Fibroblast of mammary gland (primary cell): Measurements from ENCODE around the gene DHRS13.
A peak's percentile ranks its signal among the peaks of the same experiment; 100 is the strongest.

Experiments
- DNase-seq: peaks from one replicate; pipeline ENCODE4 v3.0.0-alpha.2; 2010; ENCODE audit warnings: low read depth
- H3K4me3 ChIP-seq: 2 replicates; pipeline ENCODE4 v1.5.1; 2011; ENCODE audit warnings: low read depth, mild to moderate bottlenecking, low read length, moderate library complexity; ENCODE audit not compliant: control insufficient read depth
- TF ChIP-seq, protein P1 (sequence below): conservative IDR thresholded peaks from 2 replicates; pipeline ENCODE4 v1.5.1; 2011; ENCODE audit warnings: low read depth, low read length, inconsistent platforms; ENCODE audit not compliant: control insufficient read depth, insufficient read depth

DHRS13 gene

DNA sequence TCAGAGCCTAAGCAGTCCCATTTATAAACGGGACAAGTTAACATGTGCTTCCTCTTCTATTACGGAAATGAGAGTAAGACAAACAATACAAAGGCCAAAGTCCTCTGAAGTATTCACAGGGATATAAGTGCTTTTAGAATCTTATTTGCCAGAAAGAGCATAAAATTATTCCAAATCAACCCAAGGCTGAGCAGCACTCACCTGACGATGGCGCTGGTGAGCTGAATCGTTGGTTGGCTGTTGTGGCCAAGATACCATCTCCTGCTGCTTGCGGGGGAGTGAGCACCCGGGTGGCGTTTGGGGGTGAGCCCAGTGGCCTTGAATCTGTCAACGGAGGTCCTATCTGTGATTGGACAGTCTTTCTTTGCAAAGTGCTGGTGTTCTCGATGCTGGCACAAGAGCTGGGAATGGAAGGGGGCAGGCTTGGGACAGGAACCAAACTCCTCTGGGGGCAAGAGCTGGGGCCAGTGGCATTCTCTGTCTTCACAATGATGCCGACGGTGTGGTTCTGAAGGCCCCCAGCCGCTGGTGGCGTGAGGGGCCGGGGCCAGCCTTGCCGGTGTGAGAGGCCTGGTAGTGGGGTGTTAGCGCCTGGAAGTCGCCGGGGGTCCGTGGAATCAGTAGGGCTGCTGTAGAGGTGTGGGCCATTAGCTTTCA, 9.5 kb upstream of the DHRS13 start:
- DNase-seq: no peak
- no peak overlapping the region for H3K4me3 ChIP-seq
- TF ChIP-seq, protein P1, sequence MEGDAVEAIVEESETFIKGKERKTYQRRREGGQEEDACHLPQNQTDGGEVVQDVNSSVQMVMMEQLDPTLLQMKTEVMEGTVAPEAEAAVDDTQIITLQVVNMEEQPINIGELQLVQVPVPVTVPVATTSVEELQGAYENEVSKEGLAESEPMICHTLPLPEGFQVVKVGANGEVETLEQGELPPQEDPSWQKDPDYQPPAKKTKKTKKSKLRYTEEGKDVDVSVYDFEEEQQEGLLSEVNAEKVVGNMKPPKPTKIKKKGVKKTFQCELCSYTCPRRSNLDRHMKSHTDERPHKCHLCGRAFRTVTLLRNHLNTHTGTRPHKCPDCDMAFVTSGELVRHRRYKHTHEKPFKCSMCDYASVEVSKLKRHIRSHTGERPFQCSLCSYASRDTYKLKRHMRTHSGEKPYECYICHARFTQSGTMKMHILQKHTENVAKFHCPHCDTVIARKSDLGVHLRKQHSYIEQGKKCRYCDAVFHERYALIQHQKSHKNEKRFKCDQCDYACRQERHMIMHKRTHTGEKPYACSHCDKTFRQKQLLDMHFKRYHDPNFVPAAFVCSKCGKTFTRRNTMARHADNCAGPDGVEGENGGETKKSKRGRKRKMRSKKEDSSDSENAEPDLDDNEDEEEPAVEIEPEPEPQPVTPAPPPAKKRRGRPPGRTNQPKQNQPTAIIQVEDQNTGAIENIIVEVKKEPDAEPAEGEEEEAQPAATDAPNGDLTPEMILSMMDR: peak; percentile 42

GRCh38 chr17:28911411-28912045, 8.6 kb upstream of the DHRS13 start:
- H3K4me3 ChIP-seq: no peak overlapping the region
- TF ChIP-seq, protein P1: no peak
- DNase-seq: no peak

DNA sequence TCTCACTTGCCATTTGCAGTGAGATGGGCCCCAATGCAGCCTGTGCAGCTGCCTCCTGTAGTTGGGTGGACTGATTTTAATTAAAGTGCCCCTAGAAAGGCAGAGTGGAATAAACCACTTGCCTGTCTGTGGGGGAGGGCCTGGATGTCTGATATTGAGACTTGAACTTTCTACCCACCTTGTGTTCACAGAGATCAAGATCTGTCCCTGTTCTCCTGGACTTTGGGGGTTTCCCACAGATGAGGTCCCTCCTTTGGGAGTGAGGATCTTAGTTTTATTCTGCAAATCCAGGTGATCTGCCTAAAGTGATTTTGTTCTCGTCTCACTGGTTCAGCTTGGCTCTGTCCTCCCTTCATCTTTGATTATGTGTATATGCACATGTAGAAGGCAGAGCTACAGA, 7.7 kb upstream of the DHRS13 start:
- H3K4me3 ChIP-seq: no peak overlapping the region
- no peak for DNase-seq
- TF ChIP-seq, protein P1: no peak

GRCh38 chr17:28908640-28909167, 5.8 kb upstream of the DHRS13 start:
- H3K4me3 ChIP-seq: no peak overlapping the region
- TF ChIP-seq, protein P1: no peak
- DNase-seq: peak; percentile 90

DNA sequence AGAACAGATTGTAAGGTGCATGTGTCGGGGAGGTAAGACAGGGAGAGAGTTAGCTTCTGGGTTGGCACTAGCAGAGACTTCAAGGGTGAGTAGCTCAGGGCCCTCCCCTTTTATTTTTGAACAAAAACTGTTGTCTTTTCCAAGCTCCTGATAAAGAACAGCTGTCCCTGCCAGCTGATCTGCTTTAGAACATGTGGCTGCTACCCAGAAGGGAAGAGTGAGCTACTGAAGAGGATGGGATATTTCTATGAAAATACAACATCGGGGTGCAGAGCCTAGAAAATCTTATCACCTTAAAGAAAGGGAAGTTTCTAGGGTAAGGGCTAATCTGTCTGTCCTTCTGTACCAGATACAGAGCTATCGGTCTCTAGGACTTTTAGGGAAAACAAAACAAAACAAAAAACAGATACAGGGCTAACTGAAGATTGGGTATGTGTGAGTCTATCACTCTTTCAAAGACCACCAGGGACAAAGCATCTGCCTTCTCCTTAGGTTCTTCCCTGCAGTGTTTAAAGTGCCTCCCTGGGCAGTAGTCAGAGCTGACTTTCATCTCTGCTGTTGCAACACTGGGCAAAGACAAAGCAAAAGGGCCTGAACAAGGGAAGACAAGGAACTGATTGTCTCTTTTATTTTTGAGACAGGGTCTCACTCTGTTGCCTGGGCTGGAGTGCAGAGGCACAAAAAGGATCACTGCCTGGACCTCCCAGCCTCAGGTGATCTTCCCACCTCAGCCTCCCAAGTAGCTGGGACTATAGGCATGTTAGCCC, 5.0 kb upstream of the DHRS13 start:
- no peak overlapping the region for H3K4me3 ChIP-seq
- peak; percentile 51 for DNase-seq
- TF ChIP-seq, protein P1: no peak

GRCh38 chr17:28906706-28907438, 4.0 kb upstream of the DHRS13 start:
- H3K4me3 ChIP-seq: no peak overlapping the region
- DNase-seq: no peak
- TF ChIP-seq, protein P1: no peak
